GM11168 (cell line): ENCODE results near the gene AFF3.

ENCODE experiments used
- in situ Hi-C: fragments of 300-500 bp; cut with MboI; formaldehyde crosslinking; loops from one replicate; pipeline ENCODE4 v1.12.0; 2022; ENCODE audit warnings: low sequenced_read_pairs; ENCODE audit not compliant: unreplicated experiment

Gene AFF3

GRCh38 chr2:99605036-99605435 lies 537.4 kb downstream of the AFF3 start:
- in situ Hi-C loops: no loop called here

DNA sequence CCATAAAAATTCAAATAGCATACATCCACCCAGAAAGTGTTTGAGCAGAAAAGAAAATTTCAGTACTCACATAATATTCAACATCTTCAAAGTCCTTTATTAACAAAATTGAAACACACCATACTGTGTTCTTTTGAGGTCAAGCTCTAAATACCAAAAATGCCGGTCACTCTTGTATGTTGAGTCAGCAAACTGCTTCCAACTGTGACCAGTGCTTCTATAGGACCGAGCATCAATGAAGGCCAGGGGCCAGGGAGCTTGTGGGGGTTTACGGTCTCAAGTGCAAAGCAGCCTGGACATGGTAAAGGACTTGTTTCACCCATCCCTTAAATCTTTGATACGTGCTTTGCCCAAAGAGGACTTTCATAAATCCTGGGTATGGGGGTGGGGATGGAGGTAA lies 539.9 kb downstream of the AFF3 start:
- in situ Hi-C loops: no loop called here

- in situ Hi-C loops: no loop called here
These were observed 541.3 kb downstream of the AFF3 start for GRCh38 chr2:99600981-99601651.

DNA sequence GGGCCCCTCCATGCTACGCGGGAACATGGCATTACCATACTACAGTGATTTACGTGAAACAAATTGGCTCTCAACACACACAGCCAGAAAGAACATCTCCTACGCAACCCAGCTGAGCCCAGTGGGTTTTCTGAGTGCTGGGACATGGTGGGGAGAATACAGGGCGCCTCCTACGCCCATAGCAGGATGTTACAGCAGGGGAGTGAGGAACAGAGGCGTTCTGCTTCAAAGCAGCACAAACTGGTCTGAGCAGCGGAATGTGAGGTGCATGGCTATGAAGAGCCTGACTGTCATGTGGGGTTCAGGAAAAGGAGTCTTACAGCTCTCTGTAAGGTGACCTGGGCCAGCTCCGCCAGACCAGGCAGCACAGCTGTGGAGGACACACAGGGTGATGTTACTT lies 543.9 kb downstream of the AFF3 start:
- in situ Hi-C loops: no loop called here

GRCh38 chr2:99597616-99598015 lies 544.8 kb downstream of the AFF3 start:
- in situ Hi-C loops: no loop called here

- in situ Hi-C loops: no loop called here
These were observed 547.0 kb downstream of the AFF3 start for GRCh38 chr2:99595373-99595772.

DNA sequence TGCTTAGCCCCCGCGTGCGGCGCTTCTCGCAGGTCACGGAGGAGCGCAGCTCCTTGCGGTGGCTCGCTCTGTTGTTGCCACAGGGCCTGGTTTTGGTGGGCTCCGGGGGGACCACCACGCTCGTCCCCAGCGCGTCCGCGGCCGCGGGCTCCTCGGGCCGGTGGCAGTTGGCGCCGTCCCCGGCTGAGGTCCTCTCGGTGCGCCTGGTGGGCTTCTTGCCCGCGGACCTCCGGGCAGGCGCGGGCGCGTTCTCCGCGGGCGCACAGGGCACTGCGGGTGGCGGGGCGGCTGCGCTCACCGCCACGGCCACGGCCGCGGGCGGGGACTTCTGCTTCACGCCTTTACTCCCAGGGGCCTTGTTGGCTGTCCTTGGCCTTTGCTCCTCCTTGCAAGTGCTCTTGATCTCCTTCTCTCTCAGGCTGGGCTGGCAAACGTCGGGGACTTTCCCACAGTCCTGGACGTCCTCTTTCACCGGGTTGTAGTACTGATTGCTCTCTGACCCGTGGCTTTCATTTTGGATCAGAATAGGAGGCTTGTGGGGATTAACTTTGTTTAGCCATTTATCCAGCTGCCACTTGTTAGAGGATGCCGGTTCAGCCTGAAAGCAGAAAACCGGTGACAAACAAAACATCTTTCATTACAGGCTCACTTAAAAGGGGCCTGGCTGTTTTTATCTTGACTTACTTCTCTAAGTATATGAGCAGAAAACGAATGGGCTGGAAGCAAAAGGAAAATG lies 548.5 kb downstream of the AFF3 start:
- in situ Hi-C loops: no loop called here

- in situ Hi-C loops: no loop called here
These were observed 565.6 kb downstream of the AFF3 start for GRCh38 chr2:99576775-99577174.

DNA sequence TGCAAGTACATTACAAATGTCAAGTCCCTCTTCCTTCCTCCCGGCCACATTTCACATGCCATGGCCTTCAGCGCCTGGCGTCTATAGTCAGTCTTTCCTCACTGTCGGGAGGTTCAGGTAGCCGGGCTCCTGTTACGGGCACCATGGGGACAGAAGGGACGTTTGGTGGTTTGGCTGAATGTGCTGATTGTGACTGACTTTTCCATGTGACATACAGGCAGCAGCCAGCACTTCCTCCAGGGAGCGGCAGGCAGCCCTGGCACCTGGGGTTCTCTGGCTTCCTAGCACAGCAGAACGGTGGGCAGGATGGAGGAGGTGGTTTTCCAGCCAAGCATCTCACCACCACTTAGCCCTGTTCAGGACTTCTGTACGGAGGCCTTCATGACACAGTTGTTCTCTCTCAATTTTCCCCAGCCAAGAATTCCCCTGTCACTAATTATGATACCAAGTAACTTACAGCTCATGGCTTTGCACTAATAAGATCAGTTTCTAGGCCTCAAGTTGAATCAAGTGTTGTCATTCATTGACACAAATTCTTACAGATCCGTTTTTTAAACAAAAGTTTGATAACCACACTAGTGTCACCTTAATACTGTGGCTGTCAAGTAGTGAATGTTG lies 568.6 kb downstream of the AFF3 start:
- in situ Hi-C loops: loop anchor here (25.0 kb wide), 1 partner anchor 689 kb away; no protein-coding TSS in a partner anchor

DNA sequence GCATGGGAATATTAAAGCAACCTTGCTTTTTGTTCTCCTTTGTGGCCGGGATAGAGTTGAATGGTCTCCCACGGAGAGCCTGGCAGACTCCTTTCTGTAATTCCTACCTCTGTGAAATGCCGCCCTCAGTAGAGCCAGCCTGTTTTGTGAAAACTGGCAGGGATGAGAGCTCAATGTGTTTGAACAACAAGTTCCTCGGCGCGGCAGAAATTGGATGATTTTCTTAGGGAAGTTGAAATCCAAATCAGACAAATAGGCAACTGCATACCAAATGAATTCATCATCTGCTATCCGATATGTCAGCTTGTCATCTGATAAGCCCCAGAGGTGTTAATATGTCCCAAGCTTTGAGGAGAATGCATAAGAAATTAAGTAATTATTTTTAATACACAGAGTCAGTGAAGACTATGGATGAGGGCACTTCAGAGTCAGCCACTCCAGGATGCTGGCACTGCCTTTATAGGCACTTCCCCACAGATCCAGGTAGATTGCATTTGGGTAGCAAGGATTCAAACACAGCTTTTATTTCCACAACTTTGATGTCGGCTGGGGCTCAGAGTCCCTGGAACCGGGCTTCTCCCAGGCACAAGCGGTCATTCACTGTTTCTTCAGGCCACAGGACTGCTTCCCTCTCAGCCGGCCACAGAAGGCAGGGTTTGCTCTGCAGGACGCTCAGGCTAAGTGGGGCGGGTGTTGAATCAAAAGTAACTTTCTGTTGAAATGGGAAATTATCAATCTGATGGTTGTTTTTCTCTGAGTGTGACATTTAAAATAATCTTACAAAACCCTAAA lies 569.8 kb downstream of the AFF3 start:
- in situ Hi-C loops: loop anchor here (25.0 kb wide), 1 partner anchor 690 kb away; no protein-coding TSS in a partner anchor

DNA sequence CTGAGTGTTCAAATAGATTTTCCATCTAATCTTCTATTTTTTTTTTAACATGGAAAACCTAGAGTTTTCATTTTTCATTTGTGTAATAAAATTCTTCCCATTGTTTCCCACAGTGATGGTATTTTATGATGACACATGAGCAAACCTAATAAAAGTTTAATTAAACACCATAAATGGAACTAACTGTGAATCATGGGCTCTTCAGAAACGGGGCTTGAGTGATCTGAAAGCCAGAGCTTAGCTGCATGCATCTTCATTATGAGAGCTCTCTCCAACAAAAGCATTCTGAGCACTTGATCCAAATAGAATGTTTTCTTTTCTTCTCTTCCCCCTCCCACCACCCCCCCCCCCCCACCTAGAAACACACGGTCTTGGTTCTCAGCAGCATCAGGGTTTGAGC lies 570.4 kb downstream of the AFF3 start:
- in situ Hi-C loops: loop anchor here (25.0 kb wide), 1 partner anchor 690 kb away; no protein-coding TSS in a partner anchor

DNA sequence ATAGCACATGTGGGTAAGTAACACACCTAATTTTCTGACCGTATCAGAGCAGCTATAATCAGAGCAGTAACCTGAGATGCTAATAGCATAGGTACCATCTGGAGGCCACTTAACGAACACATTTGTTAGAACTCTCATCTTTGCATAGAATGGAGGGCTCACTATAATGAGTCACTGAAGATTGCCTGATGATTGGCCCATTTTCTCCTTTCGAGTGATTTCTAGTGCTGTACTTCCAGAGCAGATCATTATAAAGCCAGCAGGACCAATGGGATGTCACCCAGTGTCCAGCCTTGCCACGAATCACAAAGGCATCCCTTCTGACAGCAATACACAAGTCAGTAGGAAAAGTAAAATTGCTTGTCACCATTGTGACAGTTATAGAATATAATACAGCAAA lies 570.9 kb downstream of the AFF3 start:
- in situ Hi-C loops: loop anchor here (25.0 kb wide), 1 partner anchor 691 kb away; no protein-coding TSS in a partner anchor

- in situ Hi-C loops: loop anchor here (25.0 kb wide), 1 partner anchor 691 kb away; no protein-coding TSS in a partner anchor
These were observed 571.4 kb downstream of the AFF3 start for GRCh38 chr2:99571021-99571420.

DNA sequence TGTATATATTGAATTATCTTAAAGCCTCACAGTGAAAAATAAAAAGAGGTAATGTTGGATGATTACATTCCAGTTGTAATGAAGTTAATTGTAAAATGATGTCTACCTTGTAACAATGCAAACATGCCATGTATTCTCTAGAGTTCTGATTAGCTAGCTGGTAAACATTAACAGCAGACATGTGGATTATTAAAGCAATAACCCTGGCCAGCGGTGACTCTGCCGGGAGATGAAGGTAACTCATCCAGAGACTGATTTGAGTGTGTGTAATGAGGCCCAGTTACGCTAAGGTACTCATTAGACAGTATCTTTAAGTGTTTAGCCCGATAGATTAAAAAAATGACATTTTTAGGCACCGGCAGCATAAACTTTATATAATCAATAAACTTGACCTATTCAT lies 573.0 kb downstream of the AFF3 start:
- in situ Hi-C loops: loop anchor here (25.0 kb wide), 1 partner anchor 693 kb away; no protein-coding TSS in a partner anchor

GRCh38 chr2:99565227-99565626 lies 577.2 kb downstream of the AFF3 start:
- in situ Hi-C loops: loop anchor here (25.0 kb wide), 1 partner anchor 697 kb away; no protein-coding TSS in a partner anchor

DNA sequence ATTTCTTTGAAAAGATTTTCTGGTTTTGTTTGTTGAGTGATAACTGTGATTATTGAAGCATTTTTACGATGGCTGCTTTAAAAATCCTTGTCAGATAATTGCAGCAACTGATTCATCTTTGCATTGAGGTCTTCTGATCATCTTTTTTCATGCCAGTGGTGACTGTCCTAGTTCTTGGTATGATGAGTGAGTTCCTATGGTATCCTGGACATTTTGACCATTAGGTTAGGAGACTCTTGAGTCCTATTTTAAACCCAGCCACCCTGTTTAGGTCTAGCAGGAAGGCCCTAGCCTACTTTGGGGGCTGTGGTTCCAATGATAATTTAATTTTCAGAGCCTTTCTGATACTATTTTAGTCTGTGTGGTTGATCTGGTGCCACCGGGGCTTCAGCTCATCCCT lies 579.9 kb downstream of the AFF3 start:
- in situ Hi-C loops: loop anchor here (25.0 kb wide), 1 partner anchor 700 kb away; no protein-coding TSS in a partner anchor

DNA sequence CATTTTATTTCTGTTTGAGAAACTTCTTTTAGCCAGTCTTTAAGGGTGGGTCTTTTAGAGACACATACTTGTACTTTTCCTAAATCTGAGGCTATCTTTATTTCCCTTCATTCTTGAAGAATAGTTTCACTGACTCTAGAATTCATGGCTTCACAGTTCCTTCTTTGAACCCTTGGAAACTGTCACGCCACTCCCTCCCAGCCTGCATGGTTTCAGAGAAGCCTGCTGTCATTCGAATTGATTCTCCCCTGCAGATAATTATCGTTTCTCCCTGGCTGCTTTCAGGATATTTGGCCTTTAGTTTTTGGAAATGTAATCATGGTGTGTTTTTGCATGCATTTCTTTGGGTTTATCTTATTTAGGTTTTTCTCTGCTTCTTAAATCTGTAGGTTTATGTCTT lies 580.6 kb downstream of the AFF3 start:
- in situ Hi-C loops: loop anchor here (25.0 kb wide), 1 partner anchor 700 kb away; no protein-coding TSS in a partner anchor

DNA sequence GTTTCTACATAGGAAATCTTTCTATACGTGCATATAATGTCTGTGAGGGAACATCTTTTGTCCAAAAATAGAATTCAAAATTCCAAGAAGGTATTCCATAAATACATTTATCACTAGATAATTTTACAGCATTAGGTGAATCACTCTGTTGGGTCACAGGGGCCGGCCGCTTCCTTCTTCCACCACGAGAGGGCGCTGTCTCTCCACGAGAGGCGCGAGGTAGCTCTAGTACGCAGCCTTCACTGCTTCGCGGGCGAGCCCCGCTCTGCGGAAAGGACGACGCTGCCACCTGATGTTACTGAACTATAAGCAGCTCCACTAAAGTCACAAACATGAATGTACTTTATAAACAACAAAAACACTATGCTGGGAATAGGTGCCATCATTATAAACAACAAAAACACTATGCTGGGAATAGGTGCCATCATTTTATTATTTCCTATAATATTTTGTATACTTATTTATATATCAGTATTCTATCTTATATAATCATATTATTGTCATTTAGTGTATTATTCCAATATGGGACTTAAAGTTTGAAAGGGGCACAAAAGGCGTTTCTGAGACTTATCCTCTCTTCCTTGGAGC lies 583.2 kb downstream of the AFF3 start:
- in situ Hi-C loops: loop anchor here (25.0 kb wide), 1 partner anchor 703 kb away; no protein-coding TSS in a partner anchor

GRCh38 chr2:99555404-99555803 lies 587.0 kb downstream of the AFF3 start:
- in situ Hi-C loops: loop anchor here (25.0 kb wide), 1 partner anchor 707 kb away; no protein-coding TSS in a partner anchor
